Measurements from ENCODE around the gene PLAAT4. TPM values are rescaled to one million over a fixed set of nuclear protein-coding genes. Genes with fewer than 3 reads are reported as not detected.

PLAAT4 gene
- total and polyA plus RNA-seq, 12 donors, result 3.3 to 565 (median 9.0) TPM

DNA sequence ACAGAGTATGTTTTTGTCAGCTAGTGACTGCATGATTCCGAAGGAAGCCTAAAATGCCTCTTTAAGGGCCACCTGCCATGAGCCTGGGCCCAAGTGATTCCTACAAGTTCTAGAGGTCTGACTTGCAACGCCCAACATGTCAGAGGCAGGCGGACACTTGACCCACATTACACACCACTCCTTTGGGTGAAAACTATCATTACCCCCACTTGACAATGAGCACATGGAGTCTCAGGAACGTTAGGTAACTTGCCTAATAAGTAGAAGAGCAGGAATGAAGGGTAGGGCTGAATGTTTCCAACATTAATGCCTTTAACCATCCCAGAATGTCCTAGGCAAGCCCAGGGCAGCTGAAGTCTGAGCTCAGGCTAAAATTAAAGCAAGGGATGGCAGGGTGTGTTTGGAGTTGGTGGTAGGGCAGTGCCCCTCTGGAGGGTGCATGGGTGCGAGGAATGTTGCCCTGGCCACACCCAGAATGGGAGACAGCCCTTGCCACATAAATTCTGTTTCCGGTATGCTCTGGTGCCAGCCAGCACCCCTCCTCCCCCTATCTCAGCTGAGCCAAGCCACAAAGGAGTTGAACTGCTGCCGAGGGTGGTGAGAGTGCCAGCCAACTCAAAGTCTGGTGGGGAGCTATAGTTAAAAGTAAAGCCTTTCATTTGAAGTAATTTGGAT is 24.0 kb downstream of the PLAAT4 start:
- intact Hi-C loops (cut with DNase I), result loop anchor here in 1 of 10 donors (10.0 kb wide), 1 partner anchor 64 kb away; no protein-coding TSS in a partner anchor
- ATAC-seq (peak; percentile 21 to 79 (median 68)), DNase-seq (peak; percentile 25 to 48)
- peaks cover 0 to 18% (median 0%) of the 10 kb centered on the region in 9 donors for H3K4me1 ChIP-seq
- H3K27ac ChIP-seq, result peak overlapping the region in 2 of 10 donors; percentile 0 to 13
- H3K4me3 ChIP-seq, result no peak overlapping the region
- H3K36me3 ChIP-seq, result no peaks in the 10 kb centered on the region
- H3K9me3 ChIP-seq, result no peaks in the 10 kb centered on the region
- TF ChIP-seq, protein P1, sequence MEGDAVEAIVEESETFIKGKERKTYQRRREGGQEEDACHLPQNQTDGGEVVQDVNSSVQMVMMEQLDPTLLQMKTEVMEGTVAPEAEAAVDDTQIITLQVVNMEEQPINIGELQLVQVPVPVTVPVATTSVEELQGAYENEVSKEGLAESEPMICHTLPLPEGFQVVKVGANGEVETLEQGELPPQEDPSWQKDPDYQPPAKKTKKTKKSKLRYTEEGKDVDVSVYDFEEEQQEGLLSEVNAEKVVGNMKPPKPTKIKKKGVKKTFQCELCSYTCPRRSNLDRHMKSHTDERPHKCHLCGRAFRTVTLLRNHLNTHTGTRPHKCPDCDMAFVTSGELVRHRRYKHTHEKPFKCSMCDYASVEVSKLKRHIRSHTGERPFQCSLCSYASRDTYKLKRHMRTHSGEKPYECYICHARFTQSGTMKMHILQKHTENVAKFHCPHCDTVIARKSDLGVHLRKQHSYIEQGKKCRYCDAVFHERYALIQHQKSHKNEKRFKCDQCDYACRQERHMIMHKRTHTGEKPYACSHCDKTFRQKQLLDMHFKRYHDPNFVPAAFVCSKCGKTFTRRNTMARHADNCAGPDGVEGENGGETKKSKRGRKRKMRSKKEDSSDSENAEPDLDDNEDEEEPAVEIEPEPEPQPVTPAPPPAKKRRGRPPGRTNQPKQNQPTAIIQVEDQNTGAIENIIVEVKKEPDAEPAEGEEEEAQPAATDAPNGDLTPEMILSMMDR (IDR thresholded peaks at IDR 0.05), result no peak
- no peaks in the 10 kb centered on the region for H3K27me3 ChIP-seq
- 62 to 64% methylated on average over 7 of the region's 7 CpGs for WGBS, 2 donors

DNA sequence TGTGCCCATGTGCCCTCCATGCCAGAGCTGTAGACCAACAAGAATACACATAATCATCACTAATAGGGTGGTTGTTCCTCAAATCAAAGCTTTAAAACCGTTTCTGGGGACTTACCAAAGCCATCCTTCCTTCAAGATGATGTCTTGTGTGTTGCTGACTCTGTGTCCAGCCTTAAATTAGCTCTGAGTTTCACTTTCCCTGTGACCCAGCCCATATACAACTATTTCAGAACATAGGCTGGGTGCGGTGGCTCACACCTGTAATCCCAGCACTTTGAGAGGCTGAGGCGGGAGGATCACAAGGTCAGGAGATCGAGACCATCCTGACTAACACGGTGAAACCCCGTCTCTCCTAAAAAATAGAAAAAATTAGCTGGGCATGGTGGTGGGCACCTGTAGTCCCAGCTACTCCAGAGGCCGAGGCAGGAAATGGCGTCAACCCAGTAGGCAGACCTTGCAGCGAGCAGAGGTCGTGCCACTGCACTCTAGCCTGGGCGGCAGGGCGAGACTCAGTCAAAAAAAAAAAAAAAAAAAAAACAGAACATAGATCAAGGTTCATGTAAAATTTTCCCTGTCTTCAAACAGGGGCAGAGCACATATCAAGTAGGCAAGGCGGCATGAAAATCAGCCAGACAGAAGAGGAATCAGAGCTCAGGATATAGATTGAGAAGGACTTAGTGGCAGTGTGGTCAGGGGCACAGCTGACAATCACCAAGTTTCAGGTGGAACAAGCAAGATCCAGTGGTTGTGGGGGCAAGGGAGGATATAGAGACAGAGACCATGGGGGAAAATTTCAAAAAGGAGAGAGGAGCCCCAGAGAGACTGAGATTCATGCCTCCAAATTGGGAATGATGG is 26.8 kb downstream of the PLAAT4 start, which contains the start of gene PLAAT2:
PLAAT2 (minus strand) TSS at position 179 of the 855 bp plus-strand sequence; CDS start at position 124, 55 bp downstream.
- H3K4me1 ChIP-seq, result peaks cover 0 to 37% (median 12%) of the 10 kb centered on the region in 9 donors
- H3K4me3 ChIP-seq, result no peak within 1 kb of the TSS
- no peaks in the 10 kb centered on the region for H3K36me3 ChIP-seq
- DNase-seq (no peak), ATAC-seq (no peak)
- H3K9me3 ChIP-seq, result no peaks in the 10 kb centered on the region
- no peaks in the 10 kb centered on the region for H3K27me3 ChIP-seq
- intact Hi-C loops (cut with DNase I), result loop anchor here in 1 of 10 donors (10.0 kb wide), 1 partner anchor 61 kb away; no protein-coding TSS in a partner anchor
- WGBS, 2 donors, result 92 to 94% methylated on average over 13 of the region's 13 CpGs
- H3K27ac ChIP-seq, result no peak within 1 kb of the TSS
- TF ChIP-seq, protein P1 (IDR thresholded peaks at IDR 0.05), result no peak

DNA sequence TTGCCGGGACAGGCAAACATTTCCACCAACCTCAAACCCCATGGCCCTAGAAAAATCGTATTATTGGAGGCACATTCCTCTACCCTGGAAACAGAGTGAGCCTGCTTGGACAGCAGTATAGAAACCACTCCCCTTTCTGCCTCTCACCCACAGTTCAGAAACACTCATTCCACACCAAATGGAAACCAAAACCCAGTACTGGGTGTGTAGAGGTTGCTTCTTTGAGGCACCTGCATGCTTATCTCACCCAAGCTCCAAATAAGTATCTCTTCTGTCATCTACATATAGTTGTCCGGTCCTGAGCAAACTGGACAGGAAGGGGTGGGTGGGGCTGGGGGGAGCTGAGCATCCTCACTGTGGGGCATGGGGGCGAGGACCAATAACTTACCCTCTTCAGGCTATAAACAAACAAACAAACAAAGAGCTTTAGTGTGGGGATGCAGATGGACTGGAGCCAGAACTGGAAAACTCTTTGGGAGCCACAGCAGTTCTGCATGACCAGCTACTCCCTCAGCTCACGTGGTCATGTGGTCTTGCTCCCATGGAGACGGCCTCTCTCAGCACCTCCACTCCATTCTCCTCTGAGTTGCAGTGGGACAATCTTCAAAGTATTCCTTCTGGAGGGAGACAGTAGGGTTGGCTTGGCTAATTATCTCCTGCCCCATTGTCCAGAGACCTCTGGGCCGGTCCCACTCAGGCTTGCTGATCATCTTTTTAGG is 27.6 kb downstream of the PLAAT4 start:
- 75 to 81% methylated on average over 7 of the region's 7 CpGs for WGBS, 2 donors
- Histone ChIP-seq H3K36me3 (no peaks in the 10 kb centered on the region), H3K9me3 (no peaks in the 10 kb centered on the region), H3K27ac (no peak overlapping the region), H3K4me1 (peaks cover 0 to 37% (median 12%) of the 10 kb centered on the region in 9 donors), H3K4me3 (no peak overlapping the region), H3K27me3 (no peaks in the 10 kb centered on the region)
- DNase-seq (no peak), ATAC-seq (no peak)
- TF ChIP-seq, protein P1 (IDR thresholded peaks at IDR 0.05), result no peak
- intact Hi-C loops (cut with DNase I), result loop anchor here in 1 of 10 donors (10.0 kb wide), 1 partner anchor 61 kb away; no protein-coding TSS in a partner anchor
